Measurements from ENCODE around the gene ZDHHC8.

ZDHHC8 gene

GRCh38 chr22:20113551-20114310 lies 17.9 kb upstream of the ZDHHC8 start:
- no peak for DNase-seq (ENCODE audit: low spot score)

DNA sequence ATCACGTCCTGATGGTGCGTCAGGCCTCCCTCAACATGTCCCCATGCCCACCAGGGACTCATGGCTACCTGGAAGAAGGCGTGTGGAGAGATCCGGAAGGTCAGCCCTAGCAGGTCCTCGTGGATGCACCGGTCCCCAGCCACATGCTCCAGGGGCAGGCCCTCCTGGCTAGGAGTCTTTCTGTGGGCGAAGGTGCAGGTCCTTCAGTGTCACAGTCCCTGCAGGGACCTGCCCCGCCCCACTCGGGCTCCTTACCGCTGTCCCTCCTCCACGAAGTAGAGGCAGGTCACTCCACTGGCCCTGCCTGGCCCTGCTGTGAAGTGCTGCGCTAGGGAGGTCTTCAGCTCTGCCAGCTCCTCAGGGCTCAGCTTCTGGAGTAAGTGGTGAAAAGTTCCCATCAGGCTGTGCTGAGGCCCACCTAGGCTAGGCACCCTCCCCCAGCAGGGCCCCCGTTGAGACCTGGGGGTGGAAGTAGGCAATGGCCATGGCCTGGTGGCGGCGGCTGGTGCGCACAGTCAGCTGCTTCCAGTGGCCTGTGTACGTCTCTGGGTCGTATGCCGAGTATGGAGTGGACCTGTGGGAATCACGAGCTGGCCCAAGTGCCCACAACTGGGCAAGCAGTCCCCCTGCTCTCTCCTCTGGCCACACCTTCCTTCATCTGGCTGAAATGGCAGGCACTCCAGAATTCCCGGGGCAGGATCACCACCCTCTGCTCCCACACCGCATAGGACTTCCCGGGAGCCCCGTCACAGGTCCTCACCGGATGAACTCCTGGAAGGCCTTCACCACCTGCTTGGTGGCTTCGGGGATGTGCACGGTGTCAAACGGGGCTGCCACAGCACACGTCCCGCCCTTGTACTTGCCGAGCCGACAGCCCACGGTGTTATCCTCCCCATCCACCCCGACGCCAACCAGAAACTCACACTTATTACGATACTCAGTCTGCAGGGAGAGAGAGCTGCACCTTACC lies 16.8 kb upstream of the ZDHHC8 start:
- no peak for DNase-seq (ENCODE audit: low spot score)

GRCh38 chr22:20115691-20116375 lies 15.8 kb upstream of the ZDHHC8 start, which contains the start of gene RANBP1:
TSS of gene RANBP1 (plus strand) at chr22:20116104. CDS start at chr22:20116185, 81 bp downstream.
- no peak for DNase-seq (ENCODE audit: low spot score)

- no peak for DNase-seq (ENCODE audit: low spot score)
These were observed 15.1 kb upstream of the ZDHHC8 start for GRCh38 chr22:20116376-20116950.

GRCh38 chr22:20116951-20117632 lies 14.5 kb upstream of the ZDHHC8 start, which contains the start of gene TRMT2A:
TSS of gene TRMT2A (minus strand) at chr22:20117226. CDS start at chr22:20116906, 320 bp downstream.
- peak; percentile 96 for DNase-seq (ENCODE audit: low spot score)

- DNase-seq (ENCODE audit: low spot score), result no peak
These were observed 13.8 kb upstream of the ZDHHC8 start for GRCh38 chr22:20117633-20118299.

GRCh38 chr22:20118300-20119020 lies 13.1 kb upstream of the ZDHHC8 start:
- DNase-seq (ENCODE audit: low spot score), result no peak

DNA sequence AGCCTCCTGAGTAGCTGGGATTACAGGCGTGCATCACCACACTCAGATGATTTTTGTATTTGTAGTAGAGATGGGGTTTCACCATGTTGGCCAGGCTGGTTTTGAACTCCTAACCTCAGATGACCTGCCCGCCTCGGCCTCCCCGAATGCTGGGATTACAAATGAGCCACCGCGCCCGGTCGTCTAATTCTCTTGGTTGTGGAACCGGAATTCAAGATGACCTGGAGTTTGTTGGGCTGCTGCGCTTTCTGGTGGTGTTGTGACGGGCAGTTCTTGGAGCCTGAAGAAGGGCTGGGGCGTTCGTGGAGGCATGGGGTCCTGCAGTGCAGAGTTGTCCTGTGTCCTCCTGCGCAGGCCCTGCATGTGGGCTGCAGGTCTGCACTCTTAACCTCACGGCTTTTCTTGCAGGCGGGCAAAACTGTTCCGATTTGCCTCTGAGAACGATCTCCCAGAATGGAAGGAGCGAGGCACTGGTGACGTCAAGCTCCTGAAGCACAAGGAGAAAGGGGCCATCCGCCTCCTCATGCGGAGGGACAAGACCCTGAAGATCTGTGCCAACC lies 9.7 kb upstream of the ZDHHC8 start:
- DNase-seq (ENCODE audit: low spot score), result no peak

- no peak for DNase-seq (ENCODE audit: low spot score)
These were observed 8.1 kb upstream of the ZDHHC8 start for GRCh38 chr22:20123366-20124082.

GRCh38 chr22:20124083-20124787 lies 7.4 kb upstream of the ZDHHC8 start:
- DNase-seq (ENCODE audit: low spot score), result no peak

DNA sequence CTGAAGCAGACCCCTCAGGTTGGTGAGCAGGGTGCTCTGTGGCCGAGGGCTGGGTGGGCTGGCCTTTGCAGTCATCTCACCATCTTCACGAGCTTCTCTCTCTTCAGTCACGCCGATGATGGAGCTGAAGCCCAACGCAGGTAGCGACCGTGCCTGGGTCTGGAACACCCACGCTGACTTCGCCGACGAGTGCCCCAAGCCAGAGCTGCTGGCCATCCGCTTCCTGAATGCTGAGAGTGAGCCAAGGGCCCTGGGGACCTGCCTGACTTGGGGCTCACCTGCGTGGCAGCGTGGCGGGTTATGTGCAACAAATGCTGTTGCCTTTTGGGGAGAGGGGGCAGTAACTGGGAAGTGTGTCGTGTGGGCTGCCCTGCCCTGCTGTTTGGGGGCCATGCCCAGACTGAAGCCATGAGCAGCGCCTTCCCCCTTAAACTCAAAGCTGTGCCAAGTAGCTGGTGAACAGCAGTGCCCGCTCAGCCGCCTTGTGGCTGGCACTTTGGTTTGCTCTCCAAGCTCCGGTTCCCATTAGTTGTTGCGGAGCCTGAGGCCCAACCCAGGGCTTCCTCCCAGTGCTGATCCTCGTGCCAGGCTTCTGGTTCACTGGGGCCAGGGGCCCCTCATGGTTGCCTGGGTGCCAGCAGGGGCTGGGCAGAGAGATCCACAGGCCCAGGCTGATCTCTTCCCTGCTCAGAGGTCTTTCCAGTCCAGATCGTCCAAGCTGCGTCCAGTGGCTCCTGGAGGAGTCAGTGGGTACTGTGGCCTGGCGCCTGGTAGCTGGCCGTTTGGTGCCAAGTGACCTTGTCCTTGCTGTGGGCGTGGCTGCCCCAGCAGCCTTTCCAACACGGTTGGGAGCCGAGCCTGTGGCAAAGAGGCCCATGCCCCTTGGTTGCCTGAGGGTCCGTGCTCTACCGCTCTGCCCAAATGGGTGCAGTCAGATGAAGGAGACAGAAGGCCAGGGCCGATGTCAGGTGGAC lies 6.1 kb upstream of the ZDHHC8 start:
- DNase-seq (ENCODE audit: low spot score), result no peak

DNA sequence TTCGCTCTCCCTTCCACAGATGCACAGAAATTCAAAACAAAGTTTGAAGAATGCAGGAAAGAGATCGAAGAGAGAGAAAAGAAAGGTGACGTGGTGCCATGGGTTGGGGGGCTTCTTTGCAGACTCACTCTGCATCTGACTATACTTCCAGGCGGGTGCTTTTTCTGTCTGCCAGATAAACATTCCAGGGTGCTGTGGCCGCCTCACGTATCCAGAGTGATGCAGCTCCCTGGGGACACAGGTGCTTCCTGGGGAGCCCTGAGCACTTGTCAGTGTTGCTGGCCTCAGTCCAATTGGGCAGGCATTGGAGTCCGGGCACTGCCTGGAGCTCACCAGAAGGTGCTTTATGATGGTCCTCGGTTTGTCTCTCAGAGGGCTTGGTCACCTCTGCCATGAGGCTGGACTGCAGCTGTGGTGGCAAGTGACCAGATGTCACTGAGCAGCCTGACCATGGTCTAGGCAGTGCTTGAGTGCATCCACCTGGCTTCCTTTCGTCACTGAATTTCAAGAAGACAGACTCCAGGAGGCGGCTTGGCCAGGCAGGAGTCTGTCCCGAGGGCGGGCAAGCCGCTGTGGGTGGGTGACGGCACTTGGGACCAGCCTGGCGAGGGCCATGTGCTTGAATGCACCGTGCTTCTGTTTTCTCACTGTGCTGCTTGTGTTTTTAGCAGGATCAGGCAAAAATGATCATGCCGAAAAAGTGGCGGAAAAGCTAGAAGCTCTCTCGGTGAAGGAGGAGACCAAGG lies 5.1 kb upstream of the ZDHHC8 start:
- DNase-seq (ENCODE audit: low spot score), result no peak

- no peak for DNase-seq (ENCODE audit: low spot score)
These were observed 4.2 kb upstream of the ZDHHC8 start for GRCh38 chr22:20127318-20127868.

DNA sequence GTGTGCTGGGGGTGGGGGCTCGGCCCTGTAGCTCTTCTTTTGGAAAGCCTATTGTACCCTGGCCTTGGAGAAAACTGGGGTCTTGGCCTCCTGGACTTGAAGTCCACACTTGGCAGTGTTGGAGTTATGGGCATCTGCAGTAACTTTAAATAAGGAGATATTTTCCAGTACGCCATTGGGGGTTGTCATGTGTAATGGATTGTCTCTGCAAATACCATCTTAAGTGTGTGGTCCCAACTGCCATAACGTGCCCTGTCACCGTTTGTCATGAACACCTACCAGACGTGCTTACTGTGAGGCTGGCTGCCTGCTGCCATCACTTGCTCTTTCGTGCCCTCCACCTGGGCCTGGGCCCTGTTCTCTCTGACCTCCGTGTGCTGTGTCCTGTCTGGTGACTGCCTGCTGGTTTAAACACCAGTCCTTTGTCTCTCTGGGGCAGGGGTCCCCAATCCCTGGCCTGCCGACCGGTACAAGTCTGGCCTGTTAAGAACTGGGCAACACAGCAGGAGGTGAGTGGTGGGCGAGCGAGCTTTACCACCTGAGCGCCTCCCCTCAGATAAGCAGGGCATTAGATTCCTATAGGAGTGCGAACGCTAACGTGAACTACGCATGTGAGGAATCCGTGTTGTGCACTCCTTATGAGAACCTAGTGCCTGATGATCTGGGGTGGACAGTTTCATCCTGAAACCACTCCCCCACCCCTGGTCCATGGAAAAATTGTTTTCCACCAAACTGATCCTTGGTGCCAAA lies 3.6 kb upstream of the ZDHHC8 start:
- DNase-seq (ENCODE audit: low spot score), result no peak

- DNase-seq (ENCODE audit: low spot score), result no peak
These were observed 3.0 kb upstream of the ZDHHC8 start for GRCh38 chr22:20128619-20128901.

All from putamen (tissue), 1 donor.